Astrocyte of the hippocampus (primary cell): ENCODE measurements around the gene DOK3.

Experiments
- DNase-seq: peaks from one replicate; pipeline ENCODE4 v3.0.0; 2011; ENCODE audit warnings: low read depth, low spot score

DOK3 gene

GRCh38 chr5:177483994-177484901 lies 25.4 kb downstream of the DOK3 start:
- DNase-seq = no peak

- peak; percentile 7 for DNase-seq
These were observed 26.6 kb downstream of the DOK3 start for GRCh38 chr5:177483042-177483441.

GRCh38 chr5:177482359-177482795 lies 27.2 kb downstream of the DOK3 start:
- no peak for DNase-seq

DNA sequence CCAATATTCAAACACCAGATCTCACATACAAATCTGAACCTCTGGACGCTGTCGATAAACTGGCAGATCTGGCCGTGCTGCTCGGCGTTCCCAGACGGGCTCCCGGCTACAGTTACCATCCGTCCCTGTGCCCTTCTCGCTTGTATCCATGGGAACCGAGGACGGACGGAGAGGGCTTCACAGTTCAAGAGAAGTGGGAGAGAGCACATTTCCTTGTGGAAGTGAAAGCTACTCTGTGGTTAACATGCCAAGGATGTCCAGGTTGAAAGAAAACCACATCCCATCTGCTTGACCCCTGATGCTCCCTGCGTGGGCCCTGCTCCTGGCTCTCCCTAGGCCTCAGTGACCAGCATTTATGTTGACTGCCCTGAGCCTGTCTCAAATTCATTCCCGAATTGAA lies 29.9 kb downstream of the DOK3 start:
- peak; percentile 55 for DNase-seq

DNA sequence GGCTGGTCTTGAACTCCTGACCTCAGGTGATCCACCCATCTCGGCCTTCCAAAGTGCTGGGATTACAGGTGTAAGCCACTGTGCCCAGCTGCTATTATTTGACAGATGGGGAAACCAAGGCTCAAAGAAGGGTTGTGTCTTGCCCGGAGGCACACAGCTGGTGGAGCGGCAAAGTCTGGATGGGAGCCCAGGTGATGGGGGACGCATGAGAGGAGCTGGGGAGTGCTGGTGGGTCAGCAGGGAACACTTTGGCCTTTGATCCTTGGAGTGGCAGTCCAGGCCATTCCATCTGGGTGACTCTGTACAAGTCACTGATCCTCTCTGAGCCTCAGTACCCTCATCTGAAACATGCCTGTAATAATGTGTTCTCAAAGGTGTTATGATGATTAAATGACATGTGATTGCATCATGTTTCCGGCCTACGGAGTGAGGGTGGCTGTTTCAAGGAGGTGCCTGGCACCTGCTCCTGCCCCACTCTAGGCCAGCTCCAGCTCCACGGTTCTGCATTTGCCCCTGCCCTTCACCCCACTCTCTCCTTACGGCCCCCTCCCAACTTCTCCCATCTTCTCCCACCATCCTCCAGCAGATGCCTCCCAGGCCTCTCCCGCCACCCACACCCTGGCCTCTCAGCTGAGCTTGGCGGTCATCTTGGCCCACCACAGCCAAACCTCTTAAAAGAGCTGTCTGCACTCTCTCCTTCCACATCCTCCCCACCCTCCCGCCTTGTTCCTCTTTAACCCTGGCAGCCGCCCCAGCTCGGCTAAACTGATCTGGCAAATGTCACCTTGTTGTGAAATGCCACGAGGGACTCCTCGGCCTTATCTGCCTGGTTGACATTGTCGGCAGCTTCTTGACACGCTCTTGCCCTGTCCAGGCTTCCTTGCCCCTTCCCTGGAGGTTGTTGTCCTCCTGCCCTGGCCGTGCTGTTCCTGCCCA lies 30.6 kb downstream of the DOK3 start:
- peak; percentile 59 for DNase-seq

- peak; percentile 53 for DNase-seq
These were observed 31.7 kb downstream of the DOK3 start for GRCh38 chr5:177477701-177478477.

DNA sequence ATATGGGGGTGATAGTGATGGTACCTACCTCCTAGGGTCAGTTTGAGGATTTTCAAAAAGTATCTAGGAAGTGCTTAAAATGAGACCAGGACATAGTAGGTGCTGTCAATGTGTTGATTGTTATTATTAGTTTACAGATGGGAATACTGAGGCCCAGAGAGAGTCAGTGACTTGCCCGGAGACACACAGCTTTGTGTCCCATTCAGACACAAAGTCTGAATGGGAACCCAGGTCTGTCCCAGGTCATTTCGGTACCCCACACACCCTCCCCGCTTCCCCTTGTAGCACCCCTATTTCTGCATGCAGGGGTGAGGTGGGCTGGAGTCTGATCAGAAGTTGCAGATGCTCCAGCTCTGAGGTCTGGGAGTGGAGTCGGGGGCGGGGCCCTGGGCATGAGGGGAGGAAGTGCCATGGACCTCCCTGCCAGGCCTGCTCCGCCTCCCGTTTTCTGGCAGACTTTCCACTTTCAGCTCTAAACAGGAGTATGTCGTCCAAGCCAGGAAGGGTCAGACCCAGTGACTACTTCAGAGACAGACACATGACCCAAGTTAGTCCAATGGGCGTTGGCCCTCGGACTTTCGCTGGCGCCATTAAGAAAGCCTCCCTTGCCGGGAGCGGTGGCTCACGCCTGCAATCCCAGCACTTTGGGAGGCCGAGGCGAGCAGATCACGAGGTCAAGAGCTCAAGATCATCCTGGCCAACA lies 32.9 kb downstream of the DOK3 start:
- DNase-seq = peak; percentile 81

DNA sequence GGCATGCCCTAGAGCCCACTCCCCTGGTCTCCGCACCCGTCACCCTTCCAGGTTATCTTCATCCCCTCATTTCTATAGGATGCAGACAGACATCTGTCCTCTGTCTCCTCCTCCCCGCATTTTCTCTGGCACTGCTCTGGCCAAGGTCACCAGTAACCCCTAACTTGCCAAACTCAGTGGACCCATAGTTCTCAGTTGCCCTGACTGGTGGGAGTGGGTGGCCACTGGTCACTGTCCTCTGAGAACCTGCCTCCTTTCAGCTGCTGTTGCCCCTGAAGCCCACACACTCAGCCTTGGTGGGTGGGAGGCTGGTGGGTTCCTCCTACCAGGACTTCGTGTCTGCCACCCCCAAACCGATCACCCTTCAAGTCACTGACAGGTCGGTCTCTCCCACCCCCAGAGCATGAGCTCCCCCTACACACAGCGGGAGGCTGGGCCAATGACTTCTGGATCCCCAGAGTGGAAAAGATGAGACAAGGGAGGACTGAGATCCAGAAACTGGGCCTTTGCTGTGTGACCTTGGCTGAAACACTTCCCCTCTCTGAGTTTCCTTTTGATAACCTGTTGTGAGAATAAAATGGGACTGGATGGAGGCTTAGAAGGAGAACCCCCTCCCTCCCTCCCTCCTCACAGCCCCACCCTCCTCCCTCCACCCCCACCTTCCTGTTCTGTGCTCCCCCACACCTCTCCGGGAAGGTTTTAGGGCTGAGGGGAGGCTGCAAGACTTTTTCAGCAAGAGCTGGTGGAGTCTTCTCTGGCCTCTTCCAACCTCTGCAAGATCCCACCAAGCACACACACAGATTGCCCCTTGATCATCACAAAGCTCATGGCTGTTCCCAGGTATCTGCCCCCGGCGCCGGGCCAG lies 33.8 kb downstream of the DOK3 start:
- DNase-seq = peak; percentile 37

GRCh38 chr5:177474846-177475562 lies 34.6 kb downstream of the DOK3 start:
- peak; percentile 32 for DNase-seq

- DNase-seq = no peak
These were observed 35.6 kb downstream of the DOK3 start for GRCh38 chr5:177474002-177474476.

- peak; percentile 88 for DNase-seq
These were observed 36.1 kb downstream of the DOK3 start, which contains the start of gene DBN1 for GRCh38 chr5:177473443-177474001. Gene DBN1 (minus strand): TSS chr5:177473634. CDS start chr5:177473521, 113 bp downstream.

GRCh38 chr5:177472460-177473442 lies 36.9 kb downstream of the DOK3 start:
- peak; percentile 80 for DNase-seq

DNA sequence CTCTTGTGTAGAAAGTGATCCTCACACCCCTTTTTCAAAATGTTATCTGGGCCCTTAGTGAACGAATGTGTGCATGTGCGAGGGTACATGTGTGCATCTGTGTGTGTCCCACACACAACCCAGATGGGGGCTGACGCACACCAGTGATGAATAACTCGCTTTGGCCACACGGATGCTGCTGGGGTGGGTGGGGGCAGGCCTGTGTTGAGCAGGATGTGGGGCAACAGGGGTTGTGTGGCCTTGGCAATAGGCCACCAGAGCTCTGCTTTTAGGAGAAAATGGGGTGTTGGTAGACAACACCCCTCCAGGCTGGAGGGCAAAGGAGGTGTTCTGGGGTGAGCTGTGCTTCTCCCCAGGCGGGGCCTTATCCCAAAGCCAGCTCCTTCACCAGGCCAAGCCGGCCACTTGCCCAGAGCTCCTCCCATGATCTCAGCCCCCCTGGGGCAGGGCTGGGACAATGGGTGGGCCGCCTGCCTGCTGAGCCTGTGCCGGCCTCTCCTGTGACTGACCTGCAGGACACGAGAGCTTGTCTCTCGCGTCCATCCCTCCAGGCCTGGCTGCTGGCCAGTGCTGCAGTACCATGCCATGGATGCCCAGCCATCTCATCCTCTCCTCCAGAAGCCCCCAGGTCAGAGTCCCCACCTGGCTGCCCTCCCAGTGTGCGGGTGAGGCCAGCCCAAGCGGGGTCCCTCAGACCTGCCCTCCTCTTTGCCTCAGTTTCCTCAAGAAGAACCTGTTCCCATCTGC lies 37.8 kb downstream of the DOK3 start:
- peak; percentile 53 for DNase-seq

DNA sequence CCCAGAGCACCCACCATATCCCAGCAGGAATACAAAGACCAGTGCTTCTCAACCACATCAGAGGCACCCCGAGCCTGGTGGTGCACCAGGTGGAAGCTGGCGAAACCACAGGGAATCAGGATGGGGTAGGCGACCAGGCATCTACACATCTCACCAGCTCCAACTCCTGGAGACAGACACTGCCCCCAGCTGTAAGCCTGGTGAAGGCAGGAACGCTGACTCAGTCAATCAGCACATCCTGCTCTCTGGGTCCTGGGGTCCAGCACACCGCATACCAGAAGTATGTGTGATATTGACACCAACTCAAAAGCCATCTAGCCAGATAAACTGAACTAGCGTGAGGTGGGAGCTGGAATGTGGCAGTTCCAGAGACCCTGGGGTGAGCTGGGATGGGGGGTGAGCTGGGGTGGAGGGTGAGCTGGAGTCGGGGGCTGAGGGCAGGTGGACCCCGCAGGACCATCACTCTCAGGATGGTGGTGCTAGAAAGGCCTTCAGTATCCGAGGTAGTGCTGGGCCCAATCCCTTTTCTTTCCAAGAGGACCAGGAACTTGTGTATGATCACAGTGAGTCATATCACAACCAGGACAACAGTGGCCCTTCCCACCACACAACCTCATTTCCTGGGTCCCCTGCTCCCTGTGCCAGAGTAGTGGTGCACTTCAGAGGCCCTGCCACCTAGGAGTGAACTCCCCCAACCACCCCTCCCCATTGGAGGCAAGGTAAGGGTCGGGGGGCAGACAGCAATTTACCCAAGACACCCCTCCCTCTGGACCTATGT lies 38.7 kb downstream of the DOK3 start:
- DNase-seq = peak; percentile 54

GRCh38 chr5:177469750-177470525 lies 39.7 kb downstream of the DOK3 start:
- no peak for DNase-seq
